HG03139 (cell line): ENCODE results near the gene HSPB7.
"Not testable (repeated sequence)": the region's sequence is repeated elsewhere in the genome, so short reads cannot be mapped to it uniquely, and the experiment has no call there.

ENCODE experiments used
- ATAC-seq: cut with Tn5 transposase; IDR thresholded peaks from one replicate; pipeline ENCODE4 v1.9.1; 2021; ENCODE audit not compliant: unreplicated experiment

Gene HSPB7

DNA sequence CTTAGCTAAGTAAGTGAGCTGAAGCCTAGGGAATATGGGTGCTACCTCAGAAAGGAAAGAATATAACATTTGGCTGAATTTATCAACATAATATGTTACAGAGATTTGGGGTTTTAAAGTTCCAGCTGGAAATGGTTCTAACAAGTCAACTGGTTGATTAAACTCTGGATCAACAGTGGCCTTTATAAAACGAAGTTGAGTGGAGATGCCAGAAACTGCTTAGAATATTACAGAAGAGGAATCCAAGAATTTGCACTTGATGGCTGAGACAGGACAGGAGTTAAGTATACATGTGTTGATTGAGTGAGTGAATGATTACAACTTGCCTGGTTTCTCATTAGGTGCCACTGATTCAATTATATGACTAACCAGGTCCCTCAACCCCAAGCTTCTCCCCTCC is 34.6 kb downstream of the HSPB7 start:
- ATAC-seq, result no peak

DNA sequence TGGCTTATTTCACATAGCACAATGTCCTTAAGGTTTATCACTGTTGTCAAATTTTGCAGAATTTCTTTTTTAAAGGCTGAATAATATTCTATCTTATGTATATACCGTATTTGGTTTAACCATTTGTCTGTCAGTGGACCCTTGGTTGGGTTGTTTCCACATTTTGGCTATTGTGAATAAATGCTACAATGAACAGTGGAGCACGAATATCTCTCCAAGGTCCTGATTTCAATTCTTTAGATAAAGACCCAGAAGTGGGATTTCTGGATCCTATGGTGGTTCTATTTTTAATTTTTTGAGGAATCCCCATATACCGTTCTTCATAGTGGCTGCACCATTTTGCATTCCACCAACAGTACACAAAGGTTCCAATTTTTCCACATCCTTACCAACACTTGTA is 36.2 kb downstream of the HSPB7 start:
- ATAC-seq, result no peak

DNA sequence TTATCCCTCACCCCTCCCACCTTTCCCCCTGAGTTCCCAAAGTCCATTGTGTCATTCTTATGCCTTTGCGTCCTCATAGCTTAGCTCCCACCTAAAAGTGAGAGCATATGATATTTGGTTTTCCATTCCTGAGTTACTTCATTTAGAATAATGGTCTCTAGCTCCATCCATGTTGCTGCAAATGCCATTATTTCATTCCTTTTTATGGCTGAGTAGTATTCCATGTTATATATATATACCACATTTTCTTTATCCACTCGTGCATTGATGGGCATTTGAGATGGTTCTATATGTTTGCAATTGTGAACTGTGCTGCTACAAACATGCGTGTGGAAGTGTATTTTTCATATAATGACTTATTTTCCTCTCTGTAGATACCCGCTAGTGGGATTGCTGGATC is 39.9 kb downstream of the HSPB7 start:
- not testable (repeated sequence) for ATAC-seq

DNA sequence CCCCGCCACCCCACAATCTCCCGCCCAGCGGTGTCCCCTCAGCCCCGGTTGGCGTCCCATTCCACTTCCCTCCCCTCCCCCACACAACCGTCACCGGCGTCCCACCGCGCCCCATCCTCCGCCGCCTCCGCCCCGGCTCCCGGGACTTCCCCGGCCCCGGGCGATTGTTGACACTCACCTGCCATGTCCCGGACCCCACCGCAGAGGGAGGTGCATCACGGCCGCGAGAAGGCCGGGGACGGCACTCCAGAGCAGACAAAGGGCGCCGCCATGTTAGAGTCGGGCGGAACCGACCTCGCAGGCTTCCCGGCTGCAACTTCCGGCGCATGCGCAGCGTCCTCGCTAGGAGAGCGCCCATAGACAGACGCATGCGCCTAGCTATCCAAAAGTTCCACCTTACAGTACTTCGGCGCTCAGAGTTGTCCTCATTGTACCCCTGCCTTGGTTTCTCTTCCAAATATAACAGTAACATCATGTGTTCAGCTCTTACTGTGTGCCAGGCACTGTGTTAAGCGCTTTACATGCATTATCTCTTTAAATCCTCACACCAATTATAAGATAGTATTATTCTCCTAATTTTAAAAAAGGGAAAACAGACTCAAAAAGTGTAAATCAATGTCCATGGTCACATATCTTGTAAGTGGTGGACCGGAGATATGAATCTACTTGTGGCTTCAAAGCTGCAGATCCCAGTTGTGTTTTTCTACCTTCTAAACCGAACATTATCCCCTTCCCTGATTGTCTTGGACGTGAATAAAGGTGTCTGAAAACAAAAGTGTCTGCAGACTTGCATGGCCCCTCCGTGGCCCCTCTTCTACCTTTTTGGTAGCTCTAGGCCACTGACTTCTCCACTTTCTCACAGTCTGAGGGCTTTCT is 41.8 kb downstream of the HSPB7 start, which contains the start of gene ZBTB17:
ZBTB17 (minus strand) TSS at position 297 of the 876 bp plus-strand sequence. CDS start 27,606 bp downstream, outside the sequence.
- peak; percentile 77 for ATAC-seq

DNA sequence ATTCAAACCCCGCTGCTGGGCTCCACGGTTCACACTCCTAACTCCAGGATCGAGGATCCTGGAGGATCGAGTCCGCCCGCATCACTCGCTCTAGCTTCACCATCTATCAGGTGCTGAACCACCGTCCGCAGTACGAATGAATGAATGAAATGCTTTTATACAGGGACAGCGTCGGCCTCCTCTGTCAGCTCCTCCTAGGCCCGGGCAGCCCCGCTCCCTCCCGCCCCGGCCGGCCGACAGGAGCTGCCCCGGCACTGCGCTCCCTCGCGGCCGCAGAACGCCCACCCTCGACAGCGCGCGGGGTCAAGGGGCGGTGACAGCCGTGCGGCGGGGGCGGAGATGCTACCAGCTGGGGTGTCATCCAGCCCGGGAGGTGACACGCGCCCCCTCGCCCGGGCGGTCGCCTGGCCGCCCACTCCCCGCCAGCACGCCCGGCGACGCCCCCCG is 42.5 kb downstream of the HSPB7 start:
- ATAC-seq, result peak; percentile 53

DNA sequence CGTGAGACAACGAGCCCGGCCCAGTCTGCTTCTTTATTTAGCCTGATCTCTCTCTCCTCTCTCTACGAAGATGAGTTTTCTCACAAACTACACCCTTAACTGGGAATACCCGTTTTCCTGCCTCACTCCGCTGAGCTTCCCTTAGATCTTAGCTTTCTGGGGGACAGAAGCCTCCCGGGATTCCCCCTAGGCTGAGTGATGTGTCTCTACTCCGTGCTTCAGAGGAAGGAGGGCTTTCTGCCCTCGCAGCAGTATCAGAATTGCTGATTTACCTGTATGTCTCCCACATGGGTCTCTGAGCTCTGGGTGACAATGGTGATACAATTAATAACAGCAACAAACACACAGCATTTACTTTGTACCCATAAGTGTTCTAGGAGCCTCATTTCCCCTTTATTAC is 43.0 kb downstream of the HSPB7 start:
- peak; percentile 21 for ATAC-seq

DNA sequence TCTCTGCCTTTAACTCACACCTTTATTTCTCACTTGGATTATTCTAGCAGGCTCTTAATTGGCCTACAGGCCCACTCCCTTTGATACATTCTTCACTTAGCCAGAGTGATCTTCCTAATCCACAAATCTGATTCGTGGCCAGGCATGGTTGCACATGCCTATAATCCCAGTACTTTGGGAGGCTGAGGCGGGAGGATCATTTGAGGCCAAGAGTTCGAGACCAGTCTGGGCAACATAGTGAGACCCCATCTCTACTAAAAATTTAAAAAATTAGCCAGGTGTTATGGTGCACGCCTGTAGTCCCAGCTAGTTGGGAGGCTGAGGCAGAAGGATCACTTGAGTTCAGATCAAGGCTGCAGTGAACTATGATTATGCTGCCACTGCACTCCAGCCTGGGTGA is 44.1 kb downstream of the HSPB7 start:
- no peak for ATAC-seq

DNA sequence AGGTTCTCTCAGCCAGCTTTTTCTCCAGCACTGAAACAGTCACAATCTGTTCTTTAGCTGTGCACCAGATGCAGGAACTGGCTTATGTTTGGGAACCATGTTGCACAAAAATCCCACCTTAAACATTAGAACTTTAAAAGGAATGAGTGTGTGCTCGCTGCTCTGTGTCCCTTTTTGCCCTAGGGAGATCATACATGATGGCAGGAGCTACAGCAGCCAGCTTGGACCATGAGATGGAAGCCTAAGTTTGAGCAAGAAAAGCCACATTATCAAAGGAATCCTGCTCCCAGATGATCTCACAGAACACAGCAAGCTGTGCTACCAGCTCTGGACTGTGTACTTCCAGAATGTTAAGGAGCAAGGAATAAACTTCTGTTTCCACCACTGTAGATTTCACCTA is 45.4 kb downstream of the HSPB7 start:
- ATAC-seq, result no peak

DNA sequence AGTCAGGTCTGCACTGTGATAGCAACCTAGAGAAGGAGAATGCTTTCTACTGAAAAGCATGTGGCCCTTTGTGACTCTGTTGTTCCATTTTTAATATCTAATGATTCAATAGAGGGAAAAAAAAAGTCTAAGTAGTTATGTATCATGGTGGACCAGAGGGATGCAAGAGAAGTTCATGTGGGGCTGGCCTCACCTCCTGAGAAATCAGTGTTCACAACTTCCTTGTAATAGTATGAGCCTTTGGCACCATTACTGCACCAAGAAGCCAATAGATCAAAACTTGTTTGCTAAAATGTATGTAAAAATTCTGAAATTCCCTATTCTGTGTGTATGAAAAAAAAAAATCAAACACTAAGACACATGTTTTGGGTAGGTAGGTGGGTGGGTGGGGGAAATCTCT is 46.9 kb downstream of the HSPB7 start:
- ATAC-seq, result no peak

DNA sequence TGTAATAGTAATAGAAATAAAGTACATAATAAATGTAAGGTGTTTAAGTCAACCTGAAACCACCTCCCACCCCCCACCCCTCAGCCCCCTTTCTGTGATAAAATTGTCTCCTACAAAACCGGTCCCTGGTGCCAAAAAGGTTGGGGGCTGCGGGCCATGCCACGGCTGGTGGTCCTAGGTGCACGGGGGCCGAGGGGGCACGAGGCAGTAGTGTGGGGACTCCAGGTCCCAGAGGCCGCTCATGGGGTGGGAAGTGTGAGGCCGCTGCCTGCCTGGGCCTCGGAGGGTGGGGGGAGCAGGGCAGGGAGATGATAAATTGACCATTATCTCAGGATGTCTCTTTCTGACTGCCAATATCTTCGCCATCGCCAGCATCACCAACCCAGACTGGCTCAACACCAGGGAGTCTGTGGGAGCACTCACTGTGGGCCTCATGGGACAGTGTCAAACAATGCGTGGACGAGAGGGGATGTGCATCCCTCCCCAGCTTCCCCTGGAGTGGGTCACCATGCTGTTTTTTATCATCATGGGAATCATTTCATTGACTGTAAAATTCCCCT is 48.4 kb downstream of the HSPB7 start:
- no peak for ATAC-seq

DNA sequence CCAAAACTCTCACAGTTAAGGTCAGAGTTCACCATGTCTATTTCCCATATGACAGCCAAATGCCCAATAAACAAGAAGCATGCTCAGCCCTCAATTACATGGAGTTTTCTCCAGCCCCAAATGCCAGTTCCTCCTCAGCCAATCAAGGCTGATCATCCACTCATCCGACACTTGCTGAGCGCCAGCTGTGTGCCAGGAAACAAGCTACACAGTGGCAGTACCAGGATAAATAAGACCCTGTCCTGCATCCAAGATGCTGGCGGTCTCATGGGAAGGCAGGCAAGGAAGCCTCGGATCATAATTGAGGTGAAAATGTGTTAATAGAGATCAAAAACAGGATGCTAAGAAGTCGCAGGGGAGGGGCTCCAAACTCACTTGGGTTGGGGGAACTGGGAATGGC is 49.7 kb downstream of the HSPB7 start:
- no peak for ATAC-seq

DNA sequence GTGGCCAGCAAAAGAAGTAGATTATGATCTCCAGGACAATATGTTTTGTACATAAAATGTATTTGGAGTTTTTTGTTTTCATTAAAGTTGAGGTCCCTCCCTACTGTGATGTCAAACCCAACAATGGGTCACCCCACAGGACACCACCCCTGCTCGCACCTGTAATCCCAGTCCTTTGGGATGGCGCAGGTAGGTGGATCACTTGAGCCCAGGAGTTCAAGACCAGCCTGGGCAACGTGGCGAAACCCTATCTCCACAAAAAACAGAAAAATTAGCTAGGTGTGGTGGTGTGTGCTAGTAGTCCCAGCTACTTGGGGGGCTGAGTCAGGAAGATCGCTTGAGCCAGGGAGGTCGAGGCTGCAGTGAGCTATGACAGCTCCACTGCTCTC is 50.9 kb downstream of the HSPB7 start:
- ATAC-seq, result no peak

DNA sequence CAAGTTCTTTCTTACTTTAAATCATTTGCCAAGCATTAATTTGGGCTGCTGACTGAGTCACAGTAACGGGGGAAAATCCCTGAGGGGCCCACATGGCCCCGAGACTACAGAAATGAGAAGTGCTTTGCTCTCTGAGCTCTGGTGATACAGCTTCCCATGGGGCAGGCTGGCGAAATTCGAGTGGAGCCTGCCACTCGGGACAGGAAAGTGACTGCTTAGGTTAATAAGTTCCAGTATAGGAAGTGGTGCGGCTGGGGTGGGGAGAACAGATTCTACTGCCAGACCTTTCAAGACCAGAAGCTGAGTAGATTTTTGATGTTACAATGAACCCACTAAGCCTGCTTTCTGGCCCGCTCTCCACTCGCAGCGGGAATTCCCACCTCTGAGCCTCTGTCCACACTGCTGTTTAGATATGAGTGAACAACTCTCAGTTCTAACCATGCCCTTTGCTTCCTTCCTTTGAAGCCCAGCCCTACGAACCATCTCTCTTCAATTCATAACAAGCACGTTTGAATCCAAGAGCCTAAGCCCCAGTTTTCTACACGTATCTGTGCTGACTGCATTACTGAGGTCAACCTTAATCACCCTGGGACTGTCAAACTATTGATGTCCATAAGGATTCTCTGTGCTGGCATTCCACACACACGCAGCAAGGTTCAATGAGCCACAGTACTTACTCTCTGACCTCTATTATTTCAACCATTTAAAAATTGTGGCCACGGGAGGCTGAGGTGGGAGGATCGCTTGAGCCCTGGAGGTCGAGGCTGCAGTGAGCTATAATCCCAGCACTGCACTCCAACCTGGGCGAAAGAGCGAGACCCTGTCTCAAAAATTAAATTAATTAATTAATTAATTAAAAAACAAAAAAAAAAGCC is 51.5 kb downstream of the HSPB7 start:
- ATAC-seq, result peak; percentile 72

DNA sequence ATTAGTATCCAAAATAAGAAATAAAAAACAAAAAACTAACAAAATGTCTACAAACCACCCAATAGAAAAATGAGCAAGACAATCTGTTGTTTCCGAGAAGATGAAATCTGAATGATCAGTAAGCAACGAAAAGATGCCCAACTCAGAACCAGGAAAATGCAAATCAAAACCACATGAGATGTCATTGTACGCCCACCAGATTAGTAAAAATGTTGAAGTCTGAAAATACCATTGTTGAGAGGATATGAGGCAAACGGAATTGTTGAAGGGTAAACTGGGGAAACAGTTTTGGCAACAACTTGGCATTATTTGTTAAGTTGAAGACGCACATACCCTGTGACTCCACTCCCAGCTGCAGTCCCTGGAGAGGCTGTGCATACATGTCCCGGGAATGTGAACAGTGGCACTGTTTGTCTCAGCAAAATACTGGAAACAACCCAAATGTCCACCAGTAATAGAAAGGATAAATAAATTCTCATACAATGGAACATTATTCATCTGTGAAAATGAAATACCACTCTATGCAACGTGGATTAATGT is 52.5 kb downstream of the HSPB7 start:
- no peak for ATAC-seq
